Hepatocyte (in vitro differentiated cells): ENCODE results near the gene AKT2. TPM values are rescaled to one million over a fixed set of nuclear protein-coding genes. Genes with fewer than 3 reads are reported as not detected.

Experiments used
- DNase-seq: peaks from one replicate; pipeline ENCODE4 v3.0.0-alpha.2; 2016; ENCODE audit warnings: low spot score
- H2AFZ ChIP-seq: fragments of 200-600 bp; sonication (generic); 2 replicates; pipeline ENCODE4 v1.6.0; 2016; ENCODE audit warnings: antibody characterized with exemption, mild to moderate bottlenecking
- H3K27ac ChIP-seq: fragments of 200-600 bp; sonication (generic); 2 replicates; pipeline ENCODE4 v1.5.1; 2016; ENCODE audit warnings: mild to moderate bottlenecking
- H3K27me3 ChIP-seq: fragments of 200-600 bp; sonication (generic); 2 replicates; pipeline ENCODE4 v1.6.1; 2016
- H3K36me3 ChIP-seq: fragments of 200-600 bp; sonication (generic); replicated peaks from 2 replicates; pipeline ENCODE4 v1.5.1; 2016; ENCODE audit warnings: low read depth; ENCODE audit not compliant: insufficient read depth
- H3K4me1 ChIP-seq: fragments of 200-600 bp; sonication (generic); 2 replicates; pipeline ENCODE4 v1.5.1; 2016; ENCODE audit warnings: mild to moderate bottlenecking, moderate library complexity; ENCODE audit not compliant: insufficient read depth
- H3K4me2 ChIP-seq: fragments of 200-600 bp; sonication (generic); 2 replicates; pipeline ENCODE4 v1.6.0; 2016
- H3K4me3 ChIP-seq: fragments of 200-600 bp; sonication (generic); 2 replicates; pipeline ENCODE4 v1.5.1; 2016; ENCODE audit warnings: mild to moderate bottlenecking
- H3K79me2 ChIP-seq: fragments of 200-600 bp; sonication (generic); 2 replicates; pipeline ENCODE4 v1.6.0; 2017; ENCODE audit warnings: mild to moderate bottlenecking
- H3K9me2 ChIP-seq: fragments of 200-600 bp; sonication (generic); replicated peaks from 2 replicates; pipeline ENCODE4 v1.6.0; 2017; ENCODE audit warnings: mild to moderate bottlenecking; ENCODE audit not compliant: insufficient read depth
- H3K9me3 ChIP-seq: fragments of 200-600 bp; sonication (generic); 2 replicates; pipeline ENCODE4 v1.5.1; 2016; ENCODE audit warnings: low read depth, mild to moderate bottlenecking
- H4K20me1 ChIP-seq: fragments of 200-600 bp; sonication (generic); 2 replicates; pipeline ENCODE4 v1.6.0; 2016; ENCODE audit warnings: mild to moderate bottlenecking; ENCODE audit not compliant: insufficient read depth, poor library complexity, severe bottlenecking
- EZH2 ChIP-seq: fragments of 200-600 bp; sonication (generic); IDR thresholded peaks from 2 replicates; pipeline ENCODE4 v1.6.1; 2016; ENCODE audit warnings: antibody characterized with exemption, mild to moderate bottlenecking, borderline replicate concordance
- EZH2phosphoT487 ChIP-seq: fragments of 200-600 bp; sonication (generic); IDR thresholded peaks from one replicate; pipeline ENCODE4 v1.6.1; 2018; ENCODE audit warnings: antibody characterized with exemption, mild to moderate bottlenecking, low read depth, moderate library complexity; ENCODE audit not compliant: unreplicated experiment, severe bottlenecking
- WGBS: methylation state at CpG from one replicate; pipeline ENCODE4 v1.1.6; 2016; ENCODE audit warnings: low lambda C conversion rate; ENCODE audit errors: missing lambda C conversion rate; 5-methylcytosine and 5-hydroxymethylcytosine counted together
- polyA plus RNA-seq: library from polyadenylated mRNA; unstranded; fragments of >200 nt; fragmentation: Nextera tagmentation; extraction: Ambion mirVana; gene quantifications from 2 replicates; pipeline ENCODE4 v1.2.1, GENCODE V29; 2016
- total RNA-seq: library from RNA; depleted of rRNA; stranded (reverse); fragments of >200 nt; gene quantifications from 2 replicates; pipeline ENCODE4 v1.2.3, GENCODE V29; 2014
- TF ChIP-seq, protein P1 (sequence below): fragments of 200-600 bp; sonication (generic); IDR thresholded peaks from 2 replicates; pipeline ENCODE4 v1.5.1; 2016; ENCODE audit warnings: antibody characterized with exemption, mild to moderate bottlenecking; ENCODE audit not compliant: poor library complexity

The AKT2 gene
- total and polyA plus RNA-seq, 2 experiments from 2014 or later: 54.9 to 106 TPM

DNA sequence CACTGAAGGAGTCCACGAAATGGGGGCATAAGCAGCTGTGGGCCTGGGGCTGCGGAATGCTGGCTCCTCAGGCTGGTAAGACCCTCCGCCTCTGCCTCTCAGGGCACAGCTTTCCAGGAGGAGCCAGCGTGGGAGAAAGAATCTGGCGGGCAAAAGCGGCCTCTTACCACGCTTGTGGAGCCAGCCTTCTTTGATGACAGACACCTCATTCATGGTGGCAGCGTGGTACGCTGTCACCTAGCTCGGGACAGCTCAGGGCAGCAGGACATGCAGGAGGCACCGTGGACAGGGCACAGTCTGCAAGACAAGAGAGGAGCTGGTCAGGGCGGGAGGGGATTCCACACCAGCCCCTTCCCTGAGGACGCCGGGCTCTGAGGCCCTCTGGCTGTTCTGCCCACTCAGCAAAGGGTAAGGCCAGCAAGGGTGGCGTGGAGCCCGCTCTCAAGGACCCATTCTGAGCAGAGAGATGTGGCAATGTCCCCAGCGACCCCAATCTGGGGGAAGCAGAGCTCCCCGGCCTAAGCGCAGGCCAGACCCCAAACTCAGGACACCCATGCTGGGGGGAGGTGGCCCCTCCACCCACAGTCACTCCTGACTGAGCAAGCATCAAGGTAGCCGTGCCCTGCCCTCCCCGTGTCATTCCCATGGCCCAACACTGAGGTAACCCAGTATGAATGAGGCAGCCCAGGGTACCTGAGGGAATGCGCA is 19.9 kb downstream of the AKT2 start:
- Histone ChIP-seq H2AFZ (no peak overlapping the region), H4K20me1 (peaks cover 47% of the 10 kb centered on the region), H3K27ac (no peak overlapping the region), H3K79me2 (peaks cover 66% of the 10 kb centered on the region), H3K4me3 (no peak overlapping the region), H3K36me3 (no peaks in the 10 kb centered on the region), H3K27me3 (no peaks in the 10 kb centered on the region), H3K4me1 (no peaks in the 10 kb centered on the region), H3K4me2 (no peak overlapping the region), H3K9me3 (no peaks in the 10 kb centered on the region), H3K9me2 (no peaks in the 10 kb centered on the region)
- no peak for DNase-seq
- TF ChIP-seq, protein P1, sequence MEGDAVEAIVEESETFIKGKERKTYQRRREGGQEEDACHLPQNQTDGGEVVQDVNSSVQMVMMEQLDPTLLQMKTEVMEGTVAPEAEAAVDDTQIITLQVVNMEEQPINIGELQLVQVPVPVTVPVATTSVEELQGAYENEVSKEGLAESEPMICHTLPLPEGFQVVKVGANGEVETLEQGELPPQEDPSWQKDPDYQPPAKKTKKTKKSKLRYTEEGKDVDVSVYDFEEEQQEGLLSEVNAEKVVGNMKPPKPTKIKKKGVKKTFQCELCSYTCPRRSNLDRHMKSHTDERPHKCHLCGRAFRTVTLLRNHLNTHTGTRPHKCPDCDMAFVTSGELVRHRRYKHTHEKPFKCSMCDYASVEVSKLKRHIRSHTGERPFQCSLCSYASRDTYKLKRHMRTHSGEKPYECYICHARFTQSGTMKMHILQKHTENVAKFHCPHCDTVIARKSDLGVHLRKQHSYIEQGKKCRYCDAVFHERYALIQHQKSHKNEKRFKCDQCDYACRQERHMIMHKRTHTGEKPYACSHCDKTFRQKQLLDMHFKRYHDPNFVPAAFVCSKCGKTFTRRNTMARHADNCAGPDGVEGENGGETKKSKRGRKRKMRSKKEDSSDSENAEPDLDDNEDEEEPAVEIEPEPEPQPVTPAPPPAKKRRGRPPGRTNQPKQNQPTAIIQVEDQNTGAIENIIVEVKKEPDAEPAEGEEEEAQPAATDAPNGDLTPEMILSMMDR: no peak
- TF ChIP-seq EZH2: no peak
- no peak for TF ChIP-seq EZH2phosphoT487
- 98% methylated on average over 22 of the region's 22 CpGs for WGBS

DNA sequence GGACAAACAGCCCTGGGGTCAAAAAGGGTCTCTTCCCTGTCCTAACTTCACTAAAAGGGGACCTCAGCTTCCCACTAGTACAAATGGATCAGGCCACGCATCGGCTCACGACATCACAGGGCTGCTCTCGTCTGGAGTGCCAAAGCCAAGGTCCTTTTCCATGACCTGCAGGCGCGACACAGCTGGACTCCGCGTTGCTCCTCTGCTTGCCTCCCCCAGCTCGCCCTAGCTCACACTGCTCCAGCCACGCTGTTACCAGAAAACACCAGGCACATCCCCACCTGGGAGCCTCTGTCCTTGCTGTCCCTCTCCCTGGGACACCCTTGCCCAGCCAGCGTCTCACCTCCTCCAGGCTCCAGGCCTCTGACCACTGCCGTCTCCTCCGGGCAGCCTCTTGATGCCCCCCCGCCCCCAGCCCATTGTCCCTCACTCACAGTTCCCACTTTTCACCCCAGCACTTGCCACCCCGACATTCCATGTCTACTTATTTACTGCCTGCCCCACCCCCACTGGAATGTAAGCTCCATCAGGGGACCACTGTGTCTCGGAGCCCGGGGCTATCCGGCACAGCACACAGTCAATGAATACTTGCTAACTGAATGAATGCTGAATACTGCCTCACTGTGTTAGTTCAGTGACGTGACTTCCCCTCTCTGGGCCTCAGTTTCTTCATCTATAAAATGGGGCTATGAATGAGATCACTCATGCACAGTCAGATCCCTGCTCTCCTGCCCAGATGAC is 20.7 kb downstream of the AKT2 start:
- WGBS: 92% methylated on average over 17 of the region's 19 CpGs
- DNase-seq: no peak
- Histone ChIP-seq H4K20me1 (peaks cover 45% of the 10 kb centered on the region), H3K27me3 (no peaks in the 10 kb centered on the region), H3K4me3 (no peak overlapping the region), H3K4me1 (no peaks in the 10 kb centered on the region), H3K27ac (no peak overlapping the region), H3K4me2 (no peak overlapping the region), H2AFZ (no peak overlapping the region), H3K36me3 (no peaks in the 10 kb centered on the region), H3K9me2 (no peaks in the 10 kb centered on the region), H3K79me2 (peaks cover 66% of the 10 kb centered on the region), H3K9me3 (no peaks in the 10 kb centered on the region)
- TF ChIP-seq EZH2phosphoT487 (no peak), EZH2 (no peak)
- TF ChIP-seq, protein P1: no peak

DNA sequence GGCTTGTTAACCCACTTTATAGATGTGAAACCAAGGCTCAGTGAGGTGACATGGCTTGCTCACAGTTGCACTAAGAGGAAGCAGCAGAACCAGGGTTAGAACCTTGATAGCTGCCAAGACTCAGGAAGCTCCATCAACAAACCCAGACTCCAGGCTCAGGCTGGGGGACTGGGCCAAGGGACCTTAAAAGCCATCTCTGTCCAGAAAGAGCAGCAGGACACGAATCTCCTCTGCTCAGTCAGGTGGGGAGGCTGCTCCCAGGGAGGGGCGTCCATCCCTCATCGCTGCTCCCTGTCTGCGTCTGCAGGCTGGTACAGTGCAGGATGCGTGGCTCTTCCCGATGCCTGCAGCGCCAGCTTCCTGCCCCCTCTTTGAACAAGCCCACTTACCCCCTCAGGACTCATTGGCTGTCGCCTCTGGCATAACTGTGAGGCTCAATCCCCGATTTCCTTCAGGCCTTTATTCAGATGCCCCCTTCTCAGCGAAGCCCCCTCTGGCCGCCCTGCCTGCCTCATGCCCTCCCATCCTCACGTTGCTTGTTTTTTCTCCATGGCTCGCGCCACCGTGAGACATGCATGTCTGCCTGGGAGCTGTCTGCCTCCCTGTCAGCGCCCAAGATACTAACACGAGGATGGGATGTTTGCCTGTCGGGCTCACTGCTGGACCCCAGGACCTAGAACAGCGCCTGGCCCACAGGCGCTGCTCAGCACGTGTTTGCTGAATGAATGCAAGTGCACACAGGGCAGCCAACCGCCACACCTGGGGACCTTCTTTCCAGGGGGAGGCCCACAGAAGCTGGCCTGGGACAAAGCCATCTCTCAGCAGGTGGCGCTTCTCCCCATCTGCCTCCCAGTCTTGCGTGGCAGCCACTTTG is 21.5 kb downstream of the AKT2 start:
- H3K9me3 ChIP-seq: no peaks in the 10 kb centered on the region
- no peak overlapping the region for H3K27ac ChIP-seq
- no peaks in the 10 kb centered on the region for H3K4me1 ChIP-seq
- no peaks in the 10 kb centered on the region for H3K27me3 ChIP-seq
- peaks cover 51% of the 10 kb centered on the region for H4K20me1 ChIP-seq
- no peak overlapping the region for H3K4me3 ChIP-seq
- no peaks in the 10 kb centered on the region for H3K9me2 ChIP-seq
- H3K79me2 ChIP-seq: peaks cover 66% of the 10 kb centered on the region
- no peak for DNase-seq
- H3K36me3 ChIP-seq: no peaks in the 10 kb centered on the region
- 95% methylated on average over 24 of the region's 24 CpGs for WGBS
- H3K4me2 ChIP-seq: no peak overlapping the region
- TF ChIP-seq EZH2 (no peak), EZH2phosphoT487 (no peak)
- TF ChIP-seq, protein P1: no peak
- H2AFZ ChIP-seq: no peak overlapping the region
